Ishikawa (cell line): ENCODE data around the gene THAP2.

Source experiments
- CEBPB ChIP-seq: IDR thresholded peaks from 2 replicates; pipeline ENCODE4 v1.6.1; 2012
- CREB1 ChIP-seq: IDR thresholded peaks from 2 replicates; pipeline ENCODE4 v1.6.1; 2012; ENCODE audit warnings: low read depth
- EP300 ChIP-seq: IDR thresholded peaks from 2 replicates; pipeline ENCODE4 v1.6.1; 2012; ENCODE audit warnings: borderline replicate concordance
- MAX ChIP-seq: IDR thresholded peaks from 2 replicates; pipeline ENCODE4 v1.6.1; 2012
- NFIC ChIP-seq: IDR thresholded peaks from 2 replicates; pipeline ENCODE4 v1.6.1; 2012
- RAD21 ChIP-seq: IDR thresholded peaks from 2 replicates; pipeline ENCODE4 v1.6.1; 2012; ENCODE audit warnings: low read depth
- TCF12 ChIP-seq: IDR thresholded peaks from 2 replicates; pipeline ENCODE4 v1.6.1; 2012; ENCODE audit warnings: low read depth
- TEAD4 ChIP-seq: IDR thresholded peaks from 2 replicates; pipeline ENCODE4 v1.6.1; 2012
- YY1 ChIP-seq: IDR thresholded peaks from 2 replicates; pipeline ENCODE4 v1.6.1; 2012; ENCODE audit warnings: low read depth
- ZBTB7A ChIP-seq: IDR thresholded peaks from 2 replicates; pipeline ENCODE4 v1.6.1; 2012; ENCODE audit warnings: low read depth

GRCh38 chr12:71621938-71622337, 42.2 kb upstream of the THAP2 start:
- TF ChIP-seq EP300 (no peak), MAX (no peak), CREB1 (no peak), CEBPB (no peak), YY1 (no peak), NFIC (no peak), ZBTB7A (no peak), TEAD4 (no peak), RAD21 (no peak), TCF12 (no peak)
